Fibroblast of lung (primary cell): ENCODE results near the gene DSP. TPM values are rescaled to one million over a fixed set of nuclear protein-coding genes. Genes with fewer than 3 reads are reported as not detected.

ENCODE experiments used
- DNase-seq, 2 donors: peaks; one replicate each; pipeline versions ENCODE4 v3.0.0 to v3.0.0-alpha.2; 2010; ENCODE audit warnings: low read depth in 2 of 2
- H2AFZ ChIP-seq: 2 replicates; pipeline ENCODE4 v1.5.1; 2012; ENCODE audit warnings: low read length, control low read depth, inconsistent platforms
- H3K27ac ChIP-seq: 2 replicates; pipeline ENCODE4 v1.5.1; 2011; ENCODE audit warnings: low read length, control low read depth; ENCODE audit not compliant: insufficient read depth
- H3K27me3 ChIP-seq: 2 replicates; pipeline ENCODE4 v1.5.1; 2011; ENCODE audit warnings: mild to moderate bottlenecking, low read length; ENCODE audit not compliant: control insufficient read depth, insufficient read depth
- H3K36me3 ChIP-seq: 2 replicates; pipeline ENCODE4 v1.5.1; 2011; ENCODE audit warnings: low read length; ENCODE audit not compliant: control insufficient read depth, insufficient read depth
- H3K4me1 ChIP-seq: 2 replicates; pipeline ENCODE4 v1.5.1; 2011; ENCODE audit warnings: low read length; ENCODE audit not compliant: control insufficient read depth, insufficient read depth; ENCODE audit errors: extremely low read depth
- H3K4me2 ChIP-seq: 2 replicates; pipeline ENCODE4 v1.5.1; 2011; ENCODE audit warnings: low read length, control low read depth; ENCODE audit not compliant: insufficient read depth; ENCODE audit errors: extremely low read depth
- H3K4me3 ChIP-seq, 4 experiments: fragments of 200-600 bp in 1 of 4; sonication (generic) in 1 of 4; replicated peaks in 1 of 4; 2 replicates each; pipeline ENCODE4 v1.5.1; 2011 to 2016; ENCODE audit warnings: low read length in 4 of 4, low read depth in 3 of 4, mild to moderate bottlenecking in 3 of 4, control low read depth in 2 of 4, inconsistent platforms in 1 of 4, mixed read lengths in 1 of 4; ENCODE audit not compliant: insufficient read depth in 1 of 4; ENCODE audit errors: control extremely low read depth in 1 of 4
- H3K79me2 ChIP-seq: 2 replicates; pipeline ENCODE4 v1.5.1; 2012; ENCODE audit warnings: mild to moderate bottlenecking, low read length, inconsistent platforms; ENCODE audit not compliant: control insufficient read depth, insufficient read depth
- H3K9ac ChIP-seq: 2 replicates; pipeline ENCODE4 v1.5.1; 2011; ENCODE audit warnings: mild to moderate bottlenecking, low read length, control low read depth; ENCODE audit not compliant: insufficient read depth
- H3K9me3 ChIP-seq: 2 replicates; pipeline ENCODE4 v1.5.1; 2012; ENCODE audit warnings: low read depth, low read length; ENCODE audit not compliant: control insufficient read depth, insufficient read depth
- H4K20me1 ChIP-seq: 2 replicates; pipeline ENCODE4 v1.5.1; 2011; ENCODE audit warnings: low read length; ENCODE audit not compliant: control insufficient read depth, insufficient read depth; ENCODE audit errors: extremely low read depth
- EZH2 ChIP-seq: IDR thresholded peaks from 2 replicates; pipeline ENCODE4 v1.5.1; 2012; ENCODE audit warnings: low read length, control low read depth, mild to moderate bottlenecking; ENCODE audit errors: missing control alignments
- polyA plus RNA-seq, 2 donors: library from polyadenylated mRNA; depleted of rRNA in 1 of 2; stranded (reverse) in 1 of 2; unstranded in 1 of 2; fragments of >200 nt; gene quantifications; 2 replicates each; pipeline ENCODE4 v1.2.1, GENCODE V29; 2011 to 2012; ENCODE audit warnings: missing spikeins in 1 of 2
- total RNA-seq: library from RNA; depleted of rRNA; stranded (reverse); fragments of >200 nt; gene quantifications from 2 replicates; pipeline ENCODE4 v1.2.1, GENCODE V29; 2014
- TF ChIP-seq, protein P1 (sequence below), 2 donors: IDR thresholded peaks in 1 of 2; conservative IDR thresholded peaks in 1 of 2; 1 replicate in 1 of 2; 2 replicates in 1 of 2; pipeline ENCODE4 v1.5.1; 2011 to 2012; ENCODE audit warnings: low read length in 2 of 2, control low read depth in 1 of 2, inconsistent platforms in 1 of 2, low read depth in 1 of 2, mild to moderate bottlenecking in 1 of 2

DSP gene
- total and polyA plus RNA-seq, 2 donors (not counting 1 experiment from before 2014, with no cell fraction given), result 3.8 TPM; not detected in 1

DNA sequence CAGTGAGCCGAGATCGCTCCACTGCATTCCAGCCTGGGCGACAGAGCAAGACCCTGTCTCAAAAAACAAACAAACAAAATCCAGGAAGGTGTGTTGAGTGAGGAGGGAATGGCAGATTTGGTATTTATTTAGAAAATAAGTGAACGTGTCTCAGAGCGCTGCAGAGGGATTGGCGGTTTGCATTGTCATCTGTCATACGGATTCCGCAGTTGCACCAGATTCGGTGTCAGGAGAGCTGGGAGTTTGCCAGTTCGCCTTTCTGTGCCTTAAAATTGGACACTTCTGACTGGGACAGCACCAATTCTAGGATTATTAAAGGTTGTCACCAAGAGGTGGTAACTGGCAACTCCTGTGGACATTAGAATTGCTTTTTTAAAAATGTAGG lies 49.4 kb downstream of the DSP start:
- Histone ChIP-seq H2AFZ (no peak overlapping the region), H3K4me3 (peak overlapping the region; percentile 83 to 93 (median 86)), H3K27me3 (no peaks in the 10 kb centered on the region), H3K4me1 (no peaks in the 10 kb centered on the region), H3K4me2 (peak overlapping the region; percentile 91), H3K9ac (no peak overlapping the region), H3K36me3 (peaks cover 2% of the 10 kb centered on the region), H3K9me3 (no peaks in the 10 kb centered on the region), H3K27ac (no peak overlapping the region), H4K20me1 (no peaks in the 10 kb centered on the region), H3K79me2 (peaks cover 33% of the 10 kb centered on the region)
- TF ChIP-seq, protein P1, sequence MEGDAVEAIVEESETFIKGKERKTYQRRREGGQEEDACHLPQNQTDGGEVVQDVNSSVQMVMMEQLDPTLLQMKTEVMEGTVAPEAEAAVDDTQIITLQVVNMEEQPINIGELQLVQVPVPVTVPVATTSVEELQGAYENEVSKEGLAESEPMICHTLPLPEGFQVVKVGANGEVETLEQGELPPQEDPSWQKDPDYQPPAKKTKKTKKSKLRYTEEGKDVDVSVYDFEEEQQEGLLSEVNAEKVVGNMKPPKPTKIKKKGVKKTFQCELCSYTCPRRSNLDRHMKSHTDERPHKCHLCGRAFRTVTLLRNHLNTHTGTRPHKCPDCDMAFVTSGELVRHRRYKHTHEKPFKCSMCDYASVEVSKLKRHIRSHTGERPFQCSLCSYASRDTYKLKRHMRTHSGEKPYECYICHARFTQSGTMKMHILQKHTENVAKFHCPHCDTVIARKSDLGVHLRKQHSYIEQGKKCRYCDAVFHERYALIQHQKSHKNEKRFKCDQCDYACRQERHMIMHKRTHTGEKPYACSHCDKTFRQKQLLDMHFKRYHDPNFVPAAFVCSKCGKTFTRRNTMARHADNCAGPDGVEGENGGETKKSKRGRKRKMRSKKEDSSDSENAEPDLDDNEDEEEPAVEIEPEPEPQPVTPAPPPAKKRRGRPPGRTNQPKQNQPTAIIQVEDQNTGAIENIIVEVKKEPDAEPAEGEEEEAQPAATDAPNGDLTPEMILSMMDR (conservative IDR thresholded peaks at IDR 0.05 in 1 of 2, IDR thresholded peaks at IDR 0.05 in 1 of 2; ENCODE audit: low read depth in 1 of 2, low read length in 2 of 2), result no peak
- TF ChIP-seq EZH2, result no peak
- peak; percentile 16 to 22 for DNase-seq

- Histone ChIP-seq H3K9ac (no peak overlapping the region), H3K79me2 (peaks cover 33% of the 10 kb centered on the region), H3K27ac (no peak overlapping the region), H3K27me3 (no peaks in the 10 kb centered on the region), H3K36me3 (peaks cover 2% of the 10 kb centered on the region), H3K4me2 (no peak overlapping the region), H2AFZ (no peak overlapping the region), H4K20me1 (no peaks in the 10 kb centered on the region), H3K4me3 (peak overlapping the region in 2 of 4 experiments; percentile 85 to 87), H3K4me1 (no peaks in the 10 kb centered on the region), H3K9me3 (no peaks in the 10 kb centered on the region)
- DNase-seq, result no peak
- TF ChIP-seq, protein P1 (conservative IDR thresholded peaks at IDR 0.05 in 1 of 2, IDR thresholded peaks at IDR 0.05 in 1 of 2; ENCODE audit: low read depth in 1 of 2, low read length in 2 of 2), result no peak
- TF ChIP-seq EZH2, result no peak
Measured at GRCh38 chr6:7591770-7592169, 50.3 kb downstream of the DSP start.

DNA sequence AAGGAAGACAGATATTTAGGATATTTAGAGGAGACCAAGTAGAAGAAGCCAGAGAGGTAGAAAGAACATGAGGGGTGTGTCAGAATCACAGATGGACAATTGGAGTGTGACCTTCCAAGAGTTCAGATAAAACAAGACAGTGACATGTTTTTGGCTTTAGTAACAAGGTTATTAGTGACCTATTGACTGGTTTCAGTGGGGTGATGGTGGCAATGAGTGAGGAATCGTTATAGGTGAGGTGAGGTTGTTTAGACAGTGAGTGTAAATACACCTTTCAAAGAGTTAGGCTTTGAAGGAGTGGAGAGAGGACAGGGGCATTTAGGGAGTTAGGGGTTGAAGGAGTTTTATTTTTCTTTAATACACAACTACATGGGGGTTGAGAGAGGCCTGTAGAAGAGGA lies 51.8 kb downstream of the DSP start:
- Histone ChIP-seq H3K4me3 (no peak overlapping the region), H4K20me1 (no peaks in the 10 kb centered on the region), H3K4me1 (no peaks in the 10 kb centered on the region), H3K4me2 (no peak overlapping the region), H3K79me2 (peaks cover 33% of the 10 kb centered on the region), H3K27ac (no peak overlapping the region), H3K9me3 (no peaks in the 10 kb centered on the region), H3K27me3 (no peaks in the 10 kb centered on the region), H3K9ac (no peak overlapping the region), H3K36me3 (peaks cover 2% of the 10 kb centered on the region), H2AFZ (no peak overlapping the region)
- no peak for DNase-seq
- TF ChIP-seq EZH2, result no peak
- TF ChIP-seq, protein P1 (conservative IDR thresholded peaks at IDR 0.05 in 1 of 2, IDR thresholded peaks at IDR 0.05 in 1 of 2; ENCODE audit: low read depth in 1 of 2, low read length in 2 of 2), result no peak
